Lung (tissue), 12 donors: ENCODE data around the gene IMPACT. TPM values are rescaled to one million over a fixed set of nuclear protein-coding genes. Genes with fewer than 3 reads are reported as not detected.

Experiments used
- ATAC-seq: fragments of 200-7000 bp; cut with Tn5 transposase; one replicate; pipeline ENCODE4 v1.9.1; 2020; ENCODE audit warnings: moderate number of reproducible peaks; ENCODE audit not compliant: insufficient read depth, low FRiP score
- DNase-seq, 3 donors: peaks; one replicate each; pipeline ENCODE4 v3.0.0-alpha.2; 2013 to 2017
- H3K27ac ChIP-seq, 2 donors: one replicate each; pipeline ENCODE4 v1.5.1; 2013; ENCODE audit warnings: mild to moderate bottlenecking in 2 of 2, moderate library complexity in 2 of 2, control low read depth in 1 of 2, inconsistent platforms in 1 of 2, low read depth in 1 of 2, low read length in 1 of 2
- H3K27me3 ChIP-seq, 3 donors: one replicate each; pipeline ENCODE4 v1.5.1; 2013; ENCODE audit warnings: low read length in 2 of 3; ENCODE audit not compliant: control insufficient read depth in 3 of 3, insufficient read depth in 3 of 3
- H3K36me3 ChIP-seq, 4 donors: one replicate each; pipeline ENCODE4 v1.5.1; 2013; ENCODE audit warnings: low read length in 4 of 4, mild to moderate bottlenecking in 1 of 4, moderate library complexity in 1 of 4; ENCODE audit not compliant: control insufficient read depth in 4 of 4, insufficient read depth in 4 of 4
- H3K4me1 ChIP-seq, 5 donors: one replicate each; pipeline ENCODE4 v1.5.1; 2013; ENCODE audit warnings: low read length in 5 of 5, mild to moderate bottlenecking in 2 of 5, moderate library complexity in 1 of 5; ENCODE audit not compliant: control insufficient read depth in 5 of 5, insufficient read depth in 5 of 5
- H3K4me3 ChIP-seq: one replicate; pipeline ENCODE4 v1.5.1; 2013; ENCODE audit warnings: mild to moderate bottlenecking, control low read depth, moderate library complexity
- H3K9ac ChIP-seq, 2 donors: one replicate each; pipeline ENCODE4 v1.5.1; 2013; ENCODE audit warnings: low read length in 2 of 2, control low read depth in 1 of 2; ENCODE audit not compliant: insufficient read depth in 1 of 2
- H3K9me3 ChIP-seq, 4 donors: one replicate each; pipeline ENCODE4 v1.5.1; 2013; ENCODE audit warnings: low read length in 3 of 4, mild to moderate bottlenecking in 1 of 4, moderate library complexity in 1 of 4; ENCODE audit not compliant: control insufficient read depth in 4 of 4, insufficient read depth in 3 of 4
- WGBS, 2 donors: extraction: QIAGEN DNeasy Blood & Tissue Kit; methylation state at CpG; one replicate each; pipeline ENCODE4 v1.1.7; 2013; 5-methylcytosine and 5-hydroxymethylcytosine counted together
- polyA plus RNA-seq, 2 donors: library from polyadenylated mRNA; stranded (reverse); fragments of 200-250 nt; gene quantifications; one replicate each; pipeline ENCODE4 v1.2.1, GENCODE V29; 2013
- total RNA-seq, 2 donors: library from RNA; depleted of rRNA in 1 of 2; stranded (reverse); fragments of >200 nt in 1 of 2; gene quantifications; one replicate each; pipeline ENCODE4 v1.2.1, GENCODE V29; 2014 to 2021
- TF ChIP-seq, protein P1 (sequence below): IDR thresholded peaks from 2 replicates; pipeline ENCODE4 v1.5.1; 2012; ENCODE audit warnings: mild to moderate bottlenecking; ENCODE audit errors: control extremely low read depth, extremely low read depth
- donor health status: control.
- donor health status: control.
- donor health status: Bipolar disorder and iron deficiency.
- donor health status: healthy.
- donor health status: DM: yes; HTN: yes; CAD: no.

Gene IMPACT
- total and polyA plus RNA-seq, 4 donors = 12.0 to 29.6 (median 25.0) TPM

DNA sequence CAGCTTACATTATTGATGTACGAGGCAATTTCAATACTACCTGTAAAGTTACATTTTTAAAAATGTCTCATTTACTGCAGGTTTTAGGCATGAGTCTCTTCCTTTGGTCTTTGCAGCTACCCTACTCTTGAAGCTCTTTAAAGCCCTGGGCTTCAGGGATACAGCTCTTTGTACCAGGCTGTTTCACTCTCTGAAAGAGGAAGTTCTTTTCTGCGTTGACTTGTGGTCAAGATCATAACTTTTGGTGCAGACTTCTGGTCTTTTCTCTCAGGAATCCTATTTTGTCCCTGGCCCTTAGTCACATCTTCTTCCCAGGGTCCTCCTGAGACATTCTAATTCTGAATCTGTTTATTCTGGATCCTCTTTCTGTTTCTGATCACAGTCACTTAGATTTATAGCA is 17.4 kb downstream of the IMPACT start:
- Histone ChIP-seq H3K4me1 (no peaks in the 10 kb centered on the region), H3K27ac (no peak overlapping the region), H3K27me3 (no peaks in the 10 kb centered on the region), H3K4me3 (no peak overlapping the region), H3K36me3 (peaks cover 8 to 28% (median 14%) of the 10 kb centered on the region in 4 donors), H3K9me3 (no peaks in the 10 kb centered on the region), H3K9ac (no peak overlapping the region)
- DNase-seq = no peak
- TF ChIP-seq, protein P1, sequence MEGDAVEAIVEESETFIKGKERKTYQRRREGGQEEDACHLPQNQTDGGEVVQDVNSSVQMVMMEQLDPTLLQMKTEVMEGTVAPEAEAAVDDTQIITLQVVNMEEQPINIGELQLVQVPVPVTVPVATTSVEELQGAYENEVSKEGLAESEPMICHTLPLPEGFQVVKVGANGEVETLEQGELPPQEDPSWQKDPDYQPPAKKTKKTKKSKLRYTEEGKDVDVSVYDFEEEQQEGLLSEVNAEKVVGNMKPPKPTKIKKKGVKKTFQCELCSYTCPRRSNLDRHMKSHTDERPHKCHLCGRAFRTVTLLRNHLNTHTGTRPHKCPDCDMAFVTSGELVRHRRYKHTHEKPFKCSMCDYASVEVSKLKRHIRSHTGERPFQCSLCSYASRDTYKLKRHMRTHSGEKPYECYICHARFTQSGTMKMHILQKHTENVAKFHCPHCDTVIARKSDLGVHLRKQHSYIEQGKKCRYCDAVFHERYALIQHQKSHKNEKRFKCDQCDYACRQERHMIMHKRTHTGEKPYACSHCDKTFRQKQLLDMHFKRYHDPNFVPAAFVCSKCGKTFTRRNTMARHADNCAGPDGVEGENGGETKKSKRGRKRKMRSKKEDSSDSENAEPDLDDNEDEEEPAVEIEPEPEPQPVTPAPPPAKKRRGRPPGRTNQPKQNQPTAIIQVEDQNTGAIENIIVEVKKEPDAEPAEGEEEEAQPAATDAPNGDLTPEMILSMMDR = no peak
- WGBS, 2 donors = 38 to 71% methylated on average over 2 of the region's 2 CpGs
- no peak for ATAC-seq

DNA sequence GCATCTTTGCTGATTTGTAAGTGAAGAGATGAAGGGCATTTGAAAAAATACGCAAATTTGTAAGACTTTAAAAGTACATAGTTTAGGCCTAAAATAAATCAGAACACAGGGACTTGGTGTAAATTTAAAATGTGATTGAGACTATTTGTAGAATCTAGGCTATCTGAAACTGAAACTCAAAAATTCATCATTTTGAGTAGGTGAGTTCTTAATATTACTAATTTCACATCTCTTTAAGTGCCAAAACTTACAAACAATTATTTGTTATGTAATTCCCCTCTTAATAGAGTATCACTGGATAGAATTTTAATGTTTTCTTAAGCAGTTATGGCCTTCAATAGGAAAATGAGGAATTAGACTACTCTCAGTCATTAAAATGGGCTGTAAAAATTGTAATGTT is 20.0 kb downstream of the IMPACT start:
- WGBS, 2 donors = 92 to 95% methylated on average over 1 of the region's 1 CpG
- DNase-seq (no peak), ATAC-seq (no peak)
- no peaks in the 10 kb centered on the region for H3K9me3 ChIP-seq
- no peak overlapping the region for H3K27ac ChIP-seq
- H3K4me3 ChIP-seq = no peak overlapping the region
- H3K36me3 ChIP-seq = peaks cover 14 to 43% (median 23%) of the 10 kb centered on the region in 4 donors
- TF ChIP-seq, protein P1 = no peak
- no peaks in the 10 kb centered on the region for H3K4me1 ChIP-seq
- no peak overlapping the region for H3K9ac ChIP-seq
- H3K27me3 ChIP-seq = no peaks in the 10 kb centered on the region

DNA sequence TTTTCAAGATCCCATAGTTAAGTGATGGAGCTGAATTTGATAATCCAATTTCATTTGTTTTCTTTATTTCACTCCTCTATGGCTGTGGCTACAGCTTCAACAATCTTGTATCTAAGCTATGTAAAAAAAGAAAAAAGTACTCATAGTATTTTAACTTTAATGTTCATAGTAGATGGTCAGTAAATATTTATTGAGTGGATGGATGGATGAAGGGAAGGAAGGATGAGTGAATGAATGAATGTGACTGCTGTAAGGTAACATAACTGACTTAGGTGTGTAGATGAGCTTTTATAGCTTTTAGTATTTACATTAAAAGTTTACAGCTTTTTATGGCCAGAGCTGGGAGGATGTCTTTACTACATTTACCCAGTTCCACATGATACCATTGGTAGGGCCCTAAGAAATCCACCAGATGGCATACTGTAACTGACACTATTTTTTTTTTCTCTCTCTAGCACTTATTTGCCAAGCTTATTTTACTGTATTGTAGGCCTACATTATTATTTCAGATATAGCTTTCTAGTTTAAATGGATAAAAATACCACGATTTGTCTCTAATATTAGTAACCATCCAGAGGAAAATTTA is 20.6 kb downstream of the IMPACT start:
- WGBS, 2 donors = 77 to 95% methylated on average over 1 of the region's 1 CpG
- Histone ChIP-seq H3K27ac (no peak overlapping the region), H3K36me3 (peaks cover 15 to 40% (median 27%) of the 10 kb centered on the region in 4 donors), H3K4me1 (no peaks in the 10 kb centered on the region), H3K27me3 (no peaks in the 10 kb centered on the region), H3K9ac (no peak overlapping the region), H3K9me3 (no peaks in the 10 kb centered on the region), H3K4me3 (no peak overlapping the region)
- ATAC-seq (no peak), DNase-seq (peak in 2 of 3 donors; percentile 64 to 69)
- TF ChIP-seq, protein P1 = no peak

DNA sequence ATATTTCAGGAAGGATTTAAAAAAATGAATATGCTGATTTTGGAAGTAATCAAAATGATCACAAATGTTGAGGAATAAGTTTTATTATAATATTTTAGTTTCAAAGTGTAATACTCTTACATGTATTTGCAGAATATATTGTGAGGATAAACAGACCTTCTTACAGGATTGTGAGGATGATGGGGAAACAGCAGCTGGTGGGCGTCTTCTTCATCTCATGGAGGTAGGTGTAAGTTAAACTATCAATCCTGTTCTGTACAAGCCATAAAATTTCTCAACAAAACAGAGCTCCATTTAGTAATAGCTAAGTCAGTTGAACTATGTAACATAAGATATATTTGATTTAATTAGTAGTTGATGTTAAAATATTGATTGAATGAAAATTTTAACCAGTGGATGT is 21.5 kb downstream of the IMPACT start:
- no peak overlapping the region for H3K9ac ChIP-seq
- H3K27me3 ChIP-seq = no peaks in the 10 kb centered on the region
- peaks cover 16 to 35% (median 25%) of the 10 kb centered on the region in 4 donors for H3K36me3 ChIP-seq
- 93% methylated on average over 1 of the region's 1 CpG for WGBS, 2 donors
- no peaks in the 10 kb centered on the region for H3K9me3 ChIP-seq
- ATAC-seq (no peak), DNase-seq (no peak)
- no peak overlapping the region for H3K4me3 ChIP-seq
- TF ChIP-seq, protein P1 = no peak
- no peak overlapping the region for H3K27ac ChIP-seq
- no peaks in the 10 kb centered on the region for H3K4me1 ChIP-seq
